HFFc6 (cell line): ENCODE measurements around the gene LAIR1. TPM values are rescaled to one million over a fixed set of nuclear protein-coding genes. Genes with fewer than 3 reads are reported as not detected.
"Not testable (repeated sequence)": the region's sequence is repeated elsewhere in the genome, so short reads cannot be mapped to it uniquely, and the experiment has no call there.

Source experiments
- DNase-seq: peaks from one replicate; pipeline ENCODE4 v3.0.0-alpha.2; 2018
- H3K27ac Mint-ChIP-seq: 2 replicates; pipeline ENCODE4 v1.8.0; 2020; ENCODE audit warnings: mild to moderate bottlenecking, mixed read lengths
- H3K27me3 Mint-ChIP-seq: 2 replicates; pipeline ENCODE4 v1.8.0; 2021; ENCODE audit warnings: mild to moderate bottlenecking, moderate library complexity, mixed read lengths; ENCODE audit not compliant: insufficient read depth
- H3K36me3 Mint-ChIP-seq: 2 replicates; pipeline ENCODE4 v1.8.0; 2021; ENCODE audit warnings: low read depth, mixed read lengths
- H3K4me1 Mint-ChIP-seq: 2 replicates; pipeline ENCODE4 v1.8.0; 2020; ENCODE audit warnings: low read depth, mixed read lengths
- H3K4me3 Mint-ChIP-seq: 2 replicates; pipeline ENCODE4 v1.8.0; 2020; ENCODE audit warnings: mild to moderate bottlenecking, moderate library complexity, mixed read lengths
- H3K9me3 Mint-ChIP-seq: 2 replicates; pipeline ENCODE4 v1.8.0; 2020; ENCODE audit warnings: mild to moderate bottlenecking, mixed read lengths
- total RNA-seq, 6 experiments: library from RNA; stranded (reverse); fragmentation: NEBNext Ultra II Directional; extraction: Animal tissue kit (Norgen Biotek cat#: 25700); gene quantifications; 2 replicates in 1 of 6; 3 replicates in 5 of 6; pipeline ENCODE4 v1.2.3, GENCODE V29; 2021
- TF ChIP-seq, protein P1 (sequence below): fragments of 200-600 bp; sonication (generic); IDR thresholded peaks from 2 replicates; pipeline ENCODE4 v1.5.0; 2021; ENCODE audit warnings: antibody characterized with exemption, mild to moderate bottlenecking

Gene LAIR1
- total RNA-seq, 6 experiments from 2014 or later = not detected

DNA sequence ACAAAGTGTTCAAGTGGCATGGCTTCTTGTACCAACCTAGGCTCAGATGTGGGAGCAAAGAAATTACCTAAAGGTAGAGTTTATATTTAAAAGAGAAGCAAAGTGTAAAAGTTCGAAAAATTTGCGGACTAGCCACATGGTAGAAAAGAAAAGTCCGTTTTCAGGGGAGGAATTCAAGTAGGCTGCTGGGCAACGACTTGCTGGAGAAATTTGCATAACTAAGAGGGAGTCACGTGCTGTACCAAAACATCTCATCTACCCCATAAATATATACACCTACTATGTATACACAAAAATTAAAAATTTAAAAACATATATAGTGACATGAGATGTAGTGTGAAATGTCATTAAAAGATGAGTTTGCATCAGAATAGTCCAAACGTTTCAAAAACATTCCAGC, 2.1 kb upstream of the LAIR1 start:
- Mint-ChIP-seq H3K27me3 (peaks cover 14% of the 10 kb centered on the region), H3K9me3 (no peaks in the 10 kb centered on the region), H3K4me1 (no peaks in the 10 kb centered on the region), H3K36me3 (no peaks in the 10 kb centered on the region), H3K4me3 (no peak overlapping the region), H3K27ac (no peak overlapping the region)
- DNase-seq = no peak
- TF ChIP-seq, protein P1, sequence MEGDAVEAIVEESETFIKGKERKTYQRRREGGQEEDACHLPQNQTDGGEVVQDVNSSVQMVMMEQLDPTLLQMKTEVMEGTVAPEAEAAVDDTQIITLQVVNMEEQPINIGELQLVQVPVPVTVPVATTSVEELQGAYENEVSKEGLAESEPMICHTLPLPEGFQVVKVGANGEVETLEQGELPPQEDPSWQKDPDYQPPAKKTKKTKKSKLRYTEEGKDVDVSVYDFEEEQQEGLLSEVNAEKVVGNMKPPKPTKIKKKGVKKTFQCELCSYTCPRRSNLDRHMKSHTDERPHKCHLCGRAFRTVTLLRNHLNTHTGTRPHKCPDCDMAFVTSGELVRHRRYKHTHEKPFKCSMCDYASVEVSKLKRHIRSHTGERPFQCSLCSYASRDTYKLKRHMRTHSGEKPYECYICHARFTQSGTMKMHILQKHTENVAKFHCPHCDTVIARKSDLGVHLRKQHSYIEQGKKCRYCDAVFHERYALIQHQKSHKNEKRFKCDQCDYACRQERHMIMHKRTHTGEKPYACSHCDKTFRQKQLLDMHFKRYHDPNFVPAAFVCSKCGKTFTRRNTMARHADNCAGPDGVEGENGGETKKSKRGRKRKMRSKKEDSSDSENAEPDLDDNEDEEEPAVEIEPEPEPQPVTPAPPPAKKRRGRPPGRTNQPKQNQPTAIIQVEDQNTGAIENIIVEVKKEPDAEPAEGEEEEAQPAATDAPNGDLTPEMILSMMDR = no peak

DNA sequence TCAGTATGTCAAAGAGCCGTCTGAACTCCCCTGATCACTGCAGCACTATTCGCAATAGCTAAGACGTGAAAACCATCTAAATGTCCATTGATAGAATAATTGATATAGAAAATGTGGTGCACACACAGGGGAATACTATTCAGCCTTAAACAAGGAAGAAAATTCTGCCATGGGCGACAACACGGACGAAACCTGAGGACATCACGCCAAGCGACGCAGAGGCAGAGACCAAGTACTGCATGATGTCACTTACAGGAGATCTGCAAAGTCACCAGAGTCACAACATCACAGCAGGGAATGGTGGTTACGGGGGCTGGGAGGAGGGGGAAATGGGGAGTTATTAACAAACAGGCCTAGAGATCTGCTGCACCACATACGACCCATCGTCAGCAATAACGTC, 1.1 kb upstream of the LAIR1 start:
- not testable (repeated sequence) for H3K9me3 Mint-ChIP-seq, H3K4me1 Mint-ChIP-seq, H3K36me3 Mint-ChIP-seq, H3K27ac Mint-ChIP-seq, H3K4me3 Mint-ChIP-seq, DNase-seq
- H3K27me3 Mint-ChIP-seq = peaks cover 12% of the 10 kb centered on the region

DNA sequence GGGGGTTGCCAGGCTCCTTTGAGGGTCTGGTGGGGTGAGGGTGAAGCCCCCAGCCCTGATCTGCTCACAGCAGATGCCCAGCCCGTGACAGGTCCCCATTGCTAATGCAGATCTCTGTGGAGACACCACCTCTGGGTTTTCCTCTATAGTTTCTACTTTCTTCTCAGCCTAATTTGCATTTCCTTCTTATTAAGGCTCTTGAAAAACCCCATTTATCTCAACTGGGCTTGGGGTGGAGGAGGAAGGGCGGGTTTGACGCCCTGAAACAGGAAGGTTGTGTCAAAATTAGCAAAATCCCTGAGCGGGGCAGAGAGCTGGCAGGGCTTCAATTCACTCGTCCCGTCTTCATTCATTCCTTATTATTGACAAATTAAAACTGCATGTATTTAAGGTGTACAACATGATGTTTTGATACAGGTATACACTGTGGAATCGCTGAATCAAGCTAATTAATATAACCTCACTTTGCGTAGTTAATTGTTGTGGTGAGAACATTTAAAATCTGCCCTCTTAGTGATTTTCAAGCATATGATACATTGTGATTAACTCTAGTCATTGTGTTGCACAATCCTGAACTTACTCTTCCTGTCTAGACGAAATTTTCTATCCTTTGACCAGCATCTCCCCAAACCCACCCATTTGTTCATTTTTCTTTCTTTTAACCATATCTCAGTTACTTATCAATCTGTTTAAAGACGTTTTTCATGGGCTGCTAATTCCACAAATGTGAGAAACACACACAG, 2.9 kb downstream of the LAIR1 start:
- H3K36me3 Mint-ChIP-seq, DNase-seq, H3K27me3 Mint-ChIP-seq, H3K9me3 Mint-ChIP-seq, H3K27ac Mint-ChIP-seq, H3K4me3 Mint-ChIP-seq, H3K4me1 Mint-ChIP-seq: not testable (repeated sequence)

DNA sequence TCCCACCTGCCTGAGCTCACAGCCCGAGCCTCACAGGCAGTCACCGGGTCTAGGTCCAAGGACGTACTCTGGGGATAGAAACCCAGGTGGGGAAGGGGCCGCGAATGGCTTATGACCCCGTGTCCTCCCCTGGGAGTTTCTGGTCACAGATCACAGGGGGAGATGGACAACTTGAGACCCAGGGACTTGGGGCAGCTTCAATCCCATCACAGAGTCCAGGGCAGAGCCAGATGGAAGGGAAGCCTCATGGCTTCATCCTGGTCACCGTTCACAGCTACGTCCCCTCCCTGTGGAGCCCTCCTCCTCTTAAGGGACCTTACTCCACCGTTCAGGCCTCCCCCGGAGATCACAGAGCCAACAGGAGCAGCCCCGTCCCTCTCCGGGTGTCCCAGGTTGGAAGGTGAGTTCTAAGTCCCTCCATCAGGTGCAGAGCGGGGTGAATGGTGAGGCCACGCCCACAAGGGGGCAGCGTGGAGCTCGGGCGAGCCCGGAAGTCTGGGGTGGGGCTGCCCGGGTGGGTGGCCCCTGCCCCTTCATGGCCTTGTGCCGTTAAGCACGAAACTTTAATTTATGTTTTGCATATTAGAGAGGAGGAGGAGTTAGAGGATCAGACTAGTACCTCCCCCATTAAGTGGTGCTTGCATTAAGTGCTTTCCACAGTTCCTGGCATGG, 5.4 kb downstream of the LAIR1 start:
- H3K27ac Mint-ChIP-seq, H3K27me3 Mint-ChIP-seq: not testable (repeated sequence)

DNA sequence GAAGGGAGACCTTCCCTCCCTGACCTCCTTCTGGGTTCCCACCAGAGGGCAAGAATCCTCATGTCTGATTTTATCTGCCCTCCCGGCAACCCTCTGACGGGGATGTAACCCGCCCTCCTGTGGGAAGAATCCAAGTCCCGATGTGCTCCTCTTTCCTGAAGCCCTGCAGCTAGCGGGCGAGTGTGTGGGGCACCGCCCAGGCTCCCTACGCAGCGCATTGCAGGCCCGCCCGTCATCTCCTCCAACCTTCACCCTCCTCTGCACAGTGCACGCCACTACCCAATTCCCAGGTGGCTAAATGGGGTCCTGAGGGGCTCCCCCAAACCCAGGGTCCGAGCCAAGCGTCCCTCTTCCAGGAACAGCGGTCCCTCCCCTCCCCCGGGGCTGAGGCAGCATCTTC, 7.3 kb downstream of the LAIR1 start:
- Mint-ChIP-seq H3K9me3 (no peaks in the 10 kb centered on the region), H3K27me3 (peaks cover 10% of the 10 kb centered on the region), H3K4me3 (no peak overlapping the region), H3K27ac (no peak overlapping the region), H3K4me1 (no peaks in the 10 kb centered on the region), H3K36me3 (no peaks in the 10 kb centered on the region)
- TF ChIP-seq, protein P1 = no peak
- no peak for DNase-seq

More for the DNA sequence above, 5.4 kb downstream of the LAIR1 start:
- H3K4me1 Mint-ChIP-seq, DNase-seq, H3K4me3 Mint-ChIP-seq, H3K36me3 Mint-ChIP-seq, H3K9me3 Mint-ChIP-seq: not testable (repeated sequence)

DNA sequence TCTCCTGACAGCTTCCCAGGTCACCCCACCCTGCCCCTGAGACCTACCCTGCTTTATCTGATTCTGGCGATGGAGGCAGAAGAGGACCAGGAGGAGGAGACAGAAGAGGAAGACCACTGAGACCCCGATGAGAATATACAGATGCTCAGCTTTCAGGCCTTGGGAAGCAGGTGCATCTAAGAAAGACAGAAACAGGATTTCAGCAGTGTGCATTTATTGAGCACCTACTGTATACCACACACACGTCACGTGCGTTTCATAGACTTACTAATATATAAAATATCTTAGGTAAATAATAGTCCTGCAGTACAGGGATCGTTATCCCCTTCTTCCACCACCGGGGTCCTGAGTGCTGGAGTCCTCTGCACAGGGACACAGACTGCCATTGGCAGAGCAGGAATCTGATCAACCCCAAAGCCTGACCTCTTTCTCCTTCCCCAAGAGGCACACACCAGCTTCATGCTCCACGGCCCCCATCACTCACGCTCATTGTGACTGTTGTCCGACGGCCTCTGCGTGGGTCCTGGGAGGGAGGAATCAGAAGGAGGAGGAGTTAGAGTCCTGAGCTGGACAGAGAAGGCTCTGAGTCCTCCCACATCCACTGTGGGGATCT, 8.2 kb downstream of the LAIR1 start:
- H3K4me1 Mint-ChIP-seq = no peaks in the 10 kb centered on the region
- no peaks in the 10 kb centered on the region for H3K9me3 Mint-ChIP-seq
- H3K36me3 Mint-ChIP-seq = no peaks in the 10 kb centered on the region
- H3K4me3 Mint-ChIP-seq = no peak overlapping the region
- TF ChIP-seq, protein P1 = no peak
- no peak for DNase-seq
- peaks cover 10% of the 10 kb centered on the region for H3K27me3 Mint-ChIP-seq
- no peak overlapping the region for H3K27ac Mint-ChIP-seq

DNA sequence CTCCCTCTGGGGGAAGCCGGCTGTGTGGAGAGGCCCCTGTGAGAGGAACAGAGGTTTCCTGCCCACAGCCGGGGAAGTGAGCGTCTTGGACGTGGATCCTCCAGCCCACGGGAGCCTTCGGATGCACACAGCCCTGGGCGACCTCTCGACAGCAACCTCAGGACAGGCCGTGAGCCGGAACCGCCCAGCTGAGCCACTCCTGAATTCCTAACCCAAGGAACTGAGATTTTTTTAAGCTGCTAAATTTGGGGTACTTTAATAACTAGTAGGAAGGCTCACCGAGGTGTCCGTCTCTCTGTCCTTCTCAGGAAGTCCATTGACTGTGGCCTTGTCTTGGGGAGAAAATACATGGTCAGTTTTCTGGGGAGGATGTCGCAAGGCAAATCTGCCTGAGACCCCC, 9.1 kb downstream of the LAIR1 start:
- TF ChIP-seq, protein P1 = no peak

More for the DNA sequence above, 9.1 kb downstream of the LAIR1 start:
- Mint-ChIP-seq H3K4me1 (no peaks in the 10 kb centered on the region), H3K36me3 (no peaks in the 10 kb centered on the region), H3K27me3 (peaks cover 10% of the 10 kb centered on the region), H3K4me3 (no peak overlapping the region), H3K9me3 (no peaks in the 10 kb centered on the region), H3K27ac (no peak overlapping the region)
- DNase-seq = no peak
